H9 (cell line): ENCODE data around the gene PDIA2. TPM values are rescaled to one million over a fixed set of nuclear protein-coding genes. Genes with fewer than 3 reads are reported as not detected.
A peak's percentile ranks its signal among the peaks of the same experiment; 100 is the strongest.

Source experiments
- DNase-seq: peaks from one replicate; pipeline ENCODE4 v3.0.0-alpha.2; 2017
- H2AFZ ChIP-seq: one replicate; pipeline ENCODE4 v1.6.1; 2013; ENCODE audit warnings: mild to moderate bottlenecking, low read length, control low read depth, moderate library complexity
- H2AK5ac ChIP-seq: 2 replicates; pipeline ENCODE4 v1.6.1; 2013; ENCODE audit warnings: low read length, control low read depth, mixed read lengths; ENCODE audit not compliant: insufficient read length
- H2BK120ac ChIP-seq: one replicate; pipeline ENCODE4 v1.6.1; 2013; ENCODE audit warnings: low read depth, mild to moderate bottlenecking, low read length, control low read depth, inconsistent platforms; ENCODE audit not compliant: poor library complexity, severe bottlenecking
- H2BK12ac ChIP-seq: 2 replicates; pipeline ENCODE4 v1.6.1; 2013; ENCODE audit warnings: low read length, control low read depth, mixed read lengths, low read depth; ENCODE audit not compliant: insufficient read length
- H2BK15ac ChIP-seq: 2 replicates; pipeline ENCODE4 v1.6.1; 2013; ENCODE audit warnings: low read depth, low read length, control low read depth
- H2BK20ac ChIP-seq: one replicate; pipeline ENCODE4 v1.6.1; 2013; ENCODE audit warnings: low read depth, mild to moderate bottlenecking, low read length, control low read depth, inconsistent platforms; ENCODE audit not compliant: poor library complexity, severe bottlenecking
- H2BK5ac ChIP-seq: 2 replicates; pipeline ENCODE4 v1.6.1; 2013; ENCODE audit warnings: low read length, control low read depth, mixed read lengths; ENCODE audit not compliant: insufficient read length
- H3K14ac ChIP-seq: 2 replicates; pipeline ENCODE4 v1.6.1; 2013; ENCODE audit warnings: low read length, control low read depth; ENCODE audit not compliant: insufficient read depth
- H3K18ac ChIP-seq: 2 replicates; pipeline ENCODE4 v1.6.1; 2013; ENCODE audit warnings: low read depth, mild to moderate bottlenecking, mixed read lengths, low read length, control low read depth; ENCODE audit not compliant: insufficient read length
- H3K23ac ChIP-seq: 2 replicates; pipeline ENCODE4 v1.6.1; 2013; ENCODE audit warnings: low read length, control low read depth, mixed read lengths, low read depth; ENCODE audit not compliant: insufficient read length
- H3K23me2 ChIP-seq: 2 replicates; pipeline ENCODE4 v1.6.1; 2013; ENCODE audit warnings: low read depth, mild to moderate bottlenecking, mixed read lengths, low read length, control low read depth; ENCODE audit not compliant: insufficient read length, poor library complexity, severe bottlenecking
- H3K27ac ChIP-seq: 2 replicates; pipeline ENCODE4 v1.5.1; 2013; ENCODE audit warnings: low read length, control low read depth, mixed read lengths, low read depth; ENCODE audit not compliant: insufficient read length
- H3K27me3 ChIP-seq: 2 replicates; pipeline ENCODE4 v1.6.1; 2013; ENCODE audit warnings: low read length, control low read depth, inconsistent platforms; ENCODE audit not compliant: insufficient read depth
- H3K4ac ChIP-seq: 2 replicates; pipeline ENCODE4 v1.6.1; 2013; ENCODE audit warnings: low read depth, mild to moderate bottlenecking, control low read depth, inconsistent platforms, low read length, moderate library complexity
- H3K4me1 ChIP-seq: 2 replicates; pipeline ENCODE4 v1.6.1; 2013; ENCODE audit warnings: low read length, control low read depth, inconsistent platforms; ENCODE audit not compliant: insufficient read depth
- H3K4me2 ChIP-seq: 2 replicates; pipeline ENCODE4 v1.6.1; 2013; ENCODE audit warnings: low read length, control low read depth, mixed read lengths; ENCODE audit not compliant: insufficient read length, insufficient read depth
- H3K56ac ChIP-seq: 2 replicates; pipeline ENCODE4 v1.6.1; 2013; ENCODE audit warnings: low read depth, mild to moderate bottlenecking, mixed read lengths, low read length, control low read depth; ENCODE audit not compliant: insufficient read length
- H3K79me1 ChIP-seq: 2 replicates; pipeline ENCODE4 v1.6.1; 2013; ENCODE audit warnings: low read depth, mild to moderate bottlenecking, moderate library complexity, low read length, control low read depth, inconsistent platforms; ENCODE audit not compliant: insufficient read depth, poor library complexity, severe bottlenecking
- H3K79me2 ChIP-seq: 2 replicates; pipeline ENCODE4 v1.6.1; 2013; ENCODE audit warnings: low read length, control low read depth, inconsistent platforms; ENCODE audit not compliant: insufficient read depth
- H3K9ac ChIP-seq: 2 replicates; pipeline ENCODE4 v1.6.1; 2013; ENCODE audit warnings: low read length, control low read depth, mixed read lengths; ENCODE audit not compliant: insufficient read length; ENCODE audit errors: extremely low read depth
- H3K9me3 ChIP-seq: one replicate; pipeline ENCODE4 v1.6.1; 2013; ENCODE audit warnings: low read depth, low read length, inconsistent platforms; ENCODE audit not compliant: control insufficient read depth
- H3T11ph ChIP-seq: one replicate; pipeline ENCODE4 v1.6.1; 2013; ENCODE audit warnings: mild to moderate bottlenecking, low read length, control low read depth, inconsistent platforms
- H4K20me1 ChIP-seq: one replicate; pipeline ENCODE4 v1.6.1; 2013; ENCODE audit not compliant: control insufficient read depth, insufficient read length, insufficient read depth
- H4K5ac ChIP-seq: 2 replicates; pipeline ENCODE4 v1.6.1; 2013; ENCODE audit warnings: low read depth, mild to moderate bottlenecking, mixed read lengths, low read length, control low read depth; ENCODE audit not compliant: insufficient read length
- H4K8ac ChIP-seq: replicated peaks from 2 replicates; pipeline ENCODE4 v1.6.1; 2013; ENCODE audit warnings: low read length, control low read depth, mixed read lengths, low read depth; ENCODE audit not compliant: insufficient read length
- H4K91ac ChIP-seq: 2 replicates; pipeline ENCODE4 v1.6.1; 2013; ENCODE audit warnings: low read depth, mild to moderate bottlenecking, moderate library complexity, mixed read lengths, low read length, control low read depth; ENCODE audit not compliant: insufficient read length
- H3K27ac Mint-ChIP-seq, 3 experiments: 2 replicates in 2 of 3; 3 replicates in 1 of 3; pipeline ENCODE4 v1.8.0; 2020 to 2021; ENCODE audit warnings: mixed read lengths in 3 of 3, mild to moderate bottlenecking in 1 of 3, moderate library complexity in 1 of 3
- H3K27me3 Mint-ChIP-seq: 2 replicates; pipeline ENCODE4 v1.8.0; 2021; ENCODE audit warnings: low read depth, mild to moderate bottlenecking, moderate library complexity, mixed read lengths
- H3K36me3 Mint-ChIP-seq, 3 experiments: 2 replicates in 2 of 3; 3 replicates in 1 of 3; pipeline ENCODE4 v1.8.0; 2020 to 2021; ENCODE audit warnings: low read depth in 3 of 3, mixed read lengths in 3 of 3; ENCODE audit not compliant: insufficient read depth in 1 of 3
- H3K4me1 Mint-ChIP-seq, 2 experiments: 2 replicates each; pipeline ENCODE4 v1.8.0; 2020; ENCODE audit warnings: mixed read lengths in 2 of 2
- H3K4me3 Mint-ChIP-seq, 2 experiments: 2 replicates in 1 of 2; 3 replicates in 1 of 2; pipeline ENCODE4 v1.8.0; 2020 to 2021; ENCODE audit warnings: mild to moderate bottlenecking in 2 of 2, mixed read lengths in 2 of 2, moderate library complexity in 1 of 2
- H3K9me3 Mint-ChIP-seq, 2 experiments: 2 replicates in 1 of 2; 3 replicates in 1 of 2; pipeline ENCODE4 v1.8.0; 2020; ENCODE audit warnings: mild to moderate bottlenecking in 2 of 2, mixed read lengths in 2 of 2, moderate library complexity in 1 of 2
- CTCF ChIP-seq: fragments of 200-600 bp; sonication (generic); conservative IDR thresholded peaks from 3 replicates; pipeline ENCODE4 v1.8.0; 2021; ENCODE audit warnings: antibody characterized with exemption, mild to moderate bottlenecking
- WGBS: extraction: QIAGEN DNeasy Blood & Tissue Kit; methylation state at CpG from one replicate; pipeline ENCODE4 v1.1.7; 2013; ENCODE audit warnings: missing lambda C conversion rate, low lambda C conversion rate, mixed read lengths; ENCODE audit not compliant: insufficient read length; ENCODE audit errors: extremely low coverage; 5-methylcytosine and 5-hydroxymethylcytosine counted together
- total RNA-seq: library from RNA; stranded (reverse); gene quantifications from 2 replicates; pipeline ENCODE4 v1.2.1, GENCODE V29; 2021

The PDIA2 gene
- total RNA-seq, 1 experiment from 2014 or later: 1.4 TPM

GRCh38 chr16:317583-317982 lies 34.6 kb downstream of the PDIA2 start:
- H3K9me3 Mint-ChIP-seq: no peaks in the 10 kb centered on the region
- H2BK120ac ChIP-seq: no peak overlapping the region
- no peak overlapping the region for H3K18ac ChIP-seq
- no peak overlapping the region for H3K27ac ChIP-seq
- no peak overlapping the region for H2AK5ac ChIP-seq
- H3K79me1 ChIP-seq: peaks cover 5% of the 10 kb centered on the region
- no peaks in the 10 kb centered on the region for H3K23me2 ChIP-seq
- H4K8ac ChIP-seq: no peak overlapping the region
- peaks cover 5 to 27% (median 24%) of the 10 kb centered on the region in 3 experiments; a peak in 6 of 7 replicates for H3K36me3 Mint-ChIP-seq
- no peak overlapping the region for H2BK15ac ChIP-seq
- no peak overlapping the region for H3K23ac ChIP-seq
- no peaks in the 10 kb centered on the region for H3K9me3 ChIP-seq
- H2BK12ac ChIP-seq: no peak overlapping the region
- no peak for DNase-seq
- H3K14ac ChIP-seq: no peak overlapping the region
- H3K56ac ChIP-seq: no peak overlapping the region
- H2BK5ac ChIP-seq: no peak overlapping the region
- no peak overlapping the region for H3T11ph ChIP-seq
- H2AFZ ChIP-seq: no peak overlapping the region
- H3K4me1 ChIP-seq: no peaks in the 10 kb centered on the region; the same call in 1 of the 2 replicates
- TF ChIP-seq CTCF: no peak
- peaks cover 3% of the 10 kb centered on the region; the same call in 1 of the 2 replicates for H3K79me2 ChIP-seq
- no peak overlapping the region for H3K9ac ChIP-seq
- no CpG with 5 or more reads among the region's 5 CpGs for WGBS
- H2BK20ac ChIP-seq: no peak overlapping the region
- no peak overlapping the region for H3K4me3 Mint-ChIP-seq
- H3K27me3 Mint-ChIP-seq: no peaks in the 10 kb centered on the region
- peaks cover 22% of the 10 kb centered on the region in 2 experiments for H3K4me1 Mint-ChIP-seq
- no peak overlapping the region for H4K5ac ChIP-seq
- H3K4me2 ChIP-seq: no peak overlapping the region
- H4K20me1 ChIP-seq: no peaks in the 10 kb centered on the region
- H3K27ac Mint-ChIP-seq: peak overlapping the region in 1 of 3 experiments; percentile 11; a peak in 1 of 7 replicates
- no peak overlapping the region for H4K91ac ChIP-seq
- no peaks in the 10 kb centered on the region for H3K27me3 ChIP-seq
- H3K4ac ChIP-seq: no peak overlapping the region
